ENCODE results near the gene TBXAS1. TPM values are rescaled to one million over a fixed set of nuclear protein-coding genes. Genes with fewer than 3 reads are reported as not detected.
"Not testable (repeated sequence)": the region's sequence is repeated elsewhere in the genome, so short reads cannot be mapped to it uniquely, and the experiment has no call there.

TBXAS1 gene
- total RNA-seq, 1 donor from 2014 or later: 3.5 TPM

- no peak overlapping the region for H3K27ac Mint-ChIP-seq
- no peaks in the 10 kb centered on the region for H3K36me3 Mint-ChIP-seq (ENCODE audit: low read depth)
- H3K4me3 Mint-ChIP-seq: no peak overlapping the region
- H3K4me1 Mint-ChIP-seq: no peaks in the 10 kb centered on the region
- H3K9me3 Mint-ChIP-seq: no peaks in the 10 kb centered on the region
- peaks cover 5% of the 10 kb centered on the region for H3K27me3 Mint-ChIP-seq
- intact Hi-C loops (cut with micrococcal nuclease): no loop called here
- no peak for DNase-seq
These were observed 67.2 kb downstream of the TBXAS1 start for GRCh38 chr7:139896288-139896687.

GRCh38 chr7:139896831-139897230, 67.8 kb downstream of the TBXAS1 start:
- H3K9me3 Mint-ChIP-seq: no peaks in the 10 kb centered on the region
- intact Hi-C loops (cut with micrococcal nuclease): no loop called here
- no peak for DNase-seq
- H3K36me3 Mint-ChIP-seq (ENCODE audit: low read depth): no peaks in the 10 kb centered on the region
- H3K27me3 Mint-ChIP-seq: peaks cover 5% of the 10 kb centered on the region
- no peaks in the 10 kb centered on the region for H3K4me1 Mint-ChIP-seq
- H3K4me3 Mint-ChIP-seq: no peak overlapping the region
- no peak overlapping the region for H3K27ac Mint-ChIP-seq

GRCh38 chr7:139897422-139898090, 68.5 kb downstream of the TBXAS1 start:
- no peak overlapping the region for H3K4me3 Mint-ChIP-seq
- intact Hi-C loops (cut with micrococcal nuclease): no loop called here
- DNase-seq: no peak
- no peaks in the 10 kb centered on the region for H3K4me1 Mint-ChIP-seq
- H3K36me3 Mint-ChIP-seq (ENCODE audit: low read depth): no peaks in the 10 kb centered on the region
- peaks cover 4% of the 10 kb centered on the region for H3K9me3 Mint-ChIP-seq
- H3K27ac Mint-ChIP-seq: no peak overlapping the region
- H3K27me3 Mint-ChIP-seq: peaks cover 5% of the 10 kb centered on the region

GRCh38 chr7:139898483-139898882, 69.4 kb downstream of the TBXAS1 start:
- no peaks in the 10 kb centered on the region for H3K4me1 Mint-ChIP-seq
- no peak for DNase-seq
- peaks cover 10% of the 10 kb centered on the region for H3K9me3 Mint-ChIP-seq
- H3K36me3 Mint-ChIP-seq (ENCODE audit: low read depth): no peaks in the 10 kb centered on the region
- H3K27me3 Mint-ChIP-seq: peaks cover 5% of the 10 kb centered on the region
- intact Hi-C loops (cut with micrococcal nuclease): no loop called here
- H3K27ac Mint-ChIP-seq: no peak overlapping the region
- no peak overlapping the region for H3K4me3 Mint-ChIP-seq

GRCh38 chr7:139899328-139899955, 70.4 kb downstream of the TBXAS1 start:
- Mint-ChIP-seq H3K4me1 (no peaks in the 10 kb centered on the region), H3K36me3 (ENCODE audit: low read depth) (no peaks in the 10 kb centered on the region), H3K4me3 (no peak overlapping the region), H3K9me3 (peaks cover 18% of the 10 kb centered on the region), H3K27ac (no peak overlapping the region), H3K27me3 (peaks cover 13% of the 10 kb centered on the region)
- no peak for DNase-seq
- intact Hi-C loops (cut with micrococcal nuclease): no loop called here

GRCh38 chr7:139900326-139900725, 71.3 kb downstream of the TBXAS1 start:
- Mint-ChIP-seq H3K27me3 (peaks cover 15% of the 10 kb centered on the region), H3K4me1 (no peaks in the 10 kb centered on the region), H3K9me3 (peaks cover 18% of the 10 kb centered on the region), H3K27ac (no peak overlapping the region), H3K36me3 (ENCODE audit: low read depth) (no peaks in the 10 kb centered on the region), H3K4me3 (no peak overlapping the region)
- DNase-seq: no peak
- intact Hi-C loops (cut with micrococcal nuclease): no loop called here

- Mint-ChIP-seq H3K27ac (no peak overlapping the region), H3K27me3 (peaks cover 17% of the 10 kb centered on the region), H3K9me3 (peaks cover 21% of the 10 kb centered on the region), H3K4me1 (no peaks in the 10 kb centered on the region), H3K4me3 (no peak overlapping the region), H3K36me3 (ENCODE audit: low read depth) (no peaks in the 10 kb centered on the region)
- intact Hi-C loops (cut with micrococcal nuclease): no loop called here
- no peak for DNase-seq
These were observed 72.2 kb downstream of the TBXAS1 start for GRCh38 chr7:139901056-139901795.

- Mint-ChIP-seq H3K4me3 (no peak overlapping the region), H3K27ac (no peak overlapping the region)
- intact Hi-C loops (cut with micrococcal nuclease): no loop called here
These were observed 72.8 kb downstream of the TBXAS1 start for GRCh38 chr7:139901901-139902300.

GRCh38 chr7:139902436-139903102, 73.5 kb downstream of the TBXAS1 start:
- H3K27me3 Mint-ChIP-seq: peaks cover 23% of the 10 kb centered on the region
- H3K27ac Mint-ChIP-seq: no peak overlapping the region
- peaks cover 25% of the 10 kb centered on the region for H3K9me3 Mint-ChIP-seq
- DNase-seq: no peak
- H3K4me1 Mint-ChIP-seq: no peaks in the 10 kb centered on the region
- no peaks in the 10 kb centered on the region for H3K36me3 Mint-ChIP-seq (ENCODE audit: low read depth)
- no peak overlapping the region for H3K4me3 Mint-ChIP-seq
- intact Hi-C loops (cut with micrococcal nuclease): no loop called here

More at GRCh38 chr7:139901901-139902300, 72.8 kb downstream of the TBXAS1 start:
- no peak for DNase-seq
- peaks cover 25% of the 10 kb centered on the region for H3K9me3 Mint-ChIP-seq
- H3K4me1 Mint-ChIP-seq: no peaks in the 10 kb centered on the region
- no peaks in the 10 kb centered on the region for H3K36me3 Mint-ChIP-seq (ENCODE audit: low read depth)
- H3K27me3 Mint-ChIP-seq: peaks cover 20% of the 10 kb centered on the region

GRCh38 chr7:139903103-139903477, 74.0 kb downstream of the TBXAS1 start:
- DNase-seq; H3K36me3 Mint-ChIP-seq (ENCODE audit: low read depth); H3K4me3 Mint-ChIP-seq; intact Hi-C loops (cut with micrococcal nuclease); H3K4me1 Mint-ChIP-seq; H3K27ac Mint-ChIP-seq: not testable (repeated sequence)
- peaks cover 25% of the 10 kb centered on the region for H3K9me3 Mint-ChIP-seq
- peaks cover 26% of the 10 kb centered on the region for H3K27me3 Mint-ChIP-seq

- Mint-ChIP-seq H3K9me3 (peaks cover 25% of the 10 kb centered on the region), H3K4me3 (no peak overlapping the region), H3K27me3 (peaks cover 37% of the 10 kb centered on the region), H3K4me1 (peaks cover 3% of the 10 kb centered on the region), H3K27ac (no peak overlapping the region), H3K36me3 (ENCODE audit: low read depth) (no peaks in the 10 kb centered on the region)
- intact Hi-C loops (cut with micrococcal nuclease): no loop called here
- no peak for DNase-seq
These were observed 77.8 kb downstream of the TBXAS1 start for GRCh38 chr7:139906879-139907278.

GRCh38 chr7:139908792-139909191, 79.7 kb downstream of the TBXAS1 start:
- no peak overlapping the region for H3K4me3 Mint-ChIP-seq
- intact Hi-C loops (cut with micrococcal nuclease): no loop called here
- DNase-seq: no peak
- peaks cover 35% of the 10 kb centered on the region for H3K27me3 Mint-ChIP-seq
- no peaks in the 10 kb centered on the region for H3K36me3 Mint-ChIP-seq (ENCODE audit: low read depth)
- H3K4me1 Mint-ChIP-seq: peaks cover 3% of the 10 kb centered on the region
- peaks cover 12% of the 10 kb centered on the region for H3K9me3 Mint-ChIP-seq
- H3K27ac Mint-ChIP-seq: no peak overlapping the region

- Mint-ChIP-seq H3K4me3 (no peak overlapping the region), H3K9me3 (peaks cover 7% of the 10 kb centered on the region), H3K36me3 (ENCODE audit: low read depth) (no peaks in the 10 kb centered on the region), H3K27me3 (peaks cover 28% of the 10 kb centered on the region), H3K27ac (no peak overlapping the region), H3K4me1 (peaks cover 5% of the 10 kb centered on the region)
- intact Hi-C loops (cut with micrococcal nuclease): loop anchor here (10.0 kb wide), 1 partner anchor 265 kb away; no protein-coding TSS in a partner anchor
- DNase-seq: no peak
These were observed 80.5 kb downstream of the TBXAS1 start for GRCh38 chr7:139909379-139910050.

All from activated CD4-positive, alpha-beta T cell treated with anti-CD3 and anti-CD28 coated beads, Interleukin-2, amount 10 ng/mL, durations not matched to agents 24 days and 14 days (primary cell).